ENCODE data around the gene MED20.

MED20 gene

DNA sequence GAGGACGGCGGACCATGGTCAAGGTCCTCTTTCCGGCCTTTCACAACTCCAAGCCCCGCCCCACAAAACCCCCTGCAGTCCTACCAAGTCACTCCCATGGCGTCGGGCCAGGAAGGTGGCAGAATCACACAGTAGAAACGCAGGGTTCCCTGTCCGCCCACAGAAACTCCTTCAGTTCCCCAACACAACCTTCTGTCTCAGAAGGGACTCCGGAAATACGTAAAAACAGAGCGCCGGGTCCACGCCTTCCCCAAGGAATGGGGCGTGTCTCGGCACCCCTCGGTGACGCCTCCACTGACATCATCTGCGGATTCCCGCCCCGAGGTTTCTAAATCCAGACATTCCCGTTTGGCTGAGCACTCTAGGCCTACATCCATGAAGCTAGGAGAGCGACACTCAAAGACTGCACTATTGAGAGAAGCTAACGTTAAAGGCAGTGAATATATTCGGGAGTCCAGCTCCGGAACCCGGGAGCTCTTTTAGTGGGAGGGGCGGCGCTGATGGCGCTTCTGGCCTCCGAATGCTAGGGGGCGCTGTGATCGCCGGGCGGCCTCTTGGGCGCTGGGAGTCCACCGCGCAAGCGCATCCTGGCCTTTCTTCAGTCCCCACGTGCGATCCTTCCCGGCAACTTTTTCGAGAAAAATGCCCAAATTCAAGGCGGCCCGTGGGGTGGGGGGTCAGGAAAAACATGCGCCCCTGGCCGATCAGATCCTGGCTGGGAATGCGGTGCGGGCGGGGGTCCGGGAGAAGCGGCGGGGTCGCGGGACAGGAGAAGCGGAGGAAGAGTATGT is at the start of gene MED20, which contains the start of gene BYSL:
MED20 (minus strand) TSS at position 219 of the 791 bp plus-strand sequence; CDS start at position 98, 121 bp downstream.
BYSL (plus strand) TSS at position 579 of the 791 bp plus-strand sequence; CDS start at position 643, 64 bp downstream.
- ATAC-seq (ENCODE audit: insufficient read depth, low read depth) (peak; percentile 84), DNase-seq (peak; percentile 93)
- Histone ChIP-seq H3K4me1 (ENCODE audit: insufficient read depth, low read length) (peaks cover 49% of the 10 kb centered on the region), H3K4me2 (ENCODE audit: insufficient read depth, low read length) (peak within 1 kb of the TSS; percentile 73), H2AFZ (ENCODE audit: low read depth, low read length) (peak within 1 kb of the TSS; percentile 94), H4K20me1 (ENCODE audit: insufficient read depth, low read length) (peaks cover 29% of the 10 kb centered on the region), H3K9ac (ENCODE audit: low read depth, low read length) (peak within 1 kb of the TSS; percentile 83), H3K4me3 (ENCODE audit: low read depth in 1 of 2, low read length in 2 of 2) (peak within 1 kb of the TSS; percentile 73 to 76), H3K36me3 (ENCODE audit: insufficient read depth, low read length) (peaks cover 37% of the 10 kb centered on the region), H3K9me3 (ENCODE audit: insufficient read depth, low read length, severe bottlenecking) (no peaks in the 10 kb centered on the region), H3K79me2 (ENCODE audit: insufficient read depth, low read length) (peaks cover 81% of the 10 kb centered on the region), H3K27ac (ENCODE audit: low read length) (peak within 1 kb of the TSS; percentile 96), H3K27me3 (ENCODE audit: insufficient read depth, low read length, poor library complexity) (no peaks in the 10 kb centered on the region)
- TF ChIP-seq EZH2 (IDR thresholded peaks at IDR 0.05; ENCODE audit: borderline replicate concordance, low read depth, low read length, severe bottlenecking), result no peak
- TF ChIP-seq, protein P1, sequence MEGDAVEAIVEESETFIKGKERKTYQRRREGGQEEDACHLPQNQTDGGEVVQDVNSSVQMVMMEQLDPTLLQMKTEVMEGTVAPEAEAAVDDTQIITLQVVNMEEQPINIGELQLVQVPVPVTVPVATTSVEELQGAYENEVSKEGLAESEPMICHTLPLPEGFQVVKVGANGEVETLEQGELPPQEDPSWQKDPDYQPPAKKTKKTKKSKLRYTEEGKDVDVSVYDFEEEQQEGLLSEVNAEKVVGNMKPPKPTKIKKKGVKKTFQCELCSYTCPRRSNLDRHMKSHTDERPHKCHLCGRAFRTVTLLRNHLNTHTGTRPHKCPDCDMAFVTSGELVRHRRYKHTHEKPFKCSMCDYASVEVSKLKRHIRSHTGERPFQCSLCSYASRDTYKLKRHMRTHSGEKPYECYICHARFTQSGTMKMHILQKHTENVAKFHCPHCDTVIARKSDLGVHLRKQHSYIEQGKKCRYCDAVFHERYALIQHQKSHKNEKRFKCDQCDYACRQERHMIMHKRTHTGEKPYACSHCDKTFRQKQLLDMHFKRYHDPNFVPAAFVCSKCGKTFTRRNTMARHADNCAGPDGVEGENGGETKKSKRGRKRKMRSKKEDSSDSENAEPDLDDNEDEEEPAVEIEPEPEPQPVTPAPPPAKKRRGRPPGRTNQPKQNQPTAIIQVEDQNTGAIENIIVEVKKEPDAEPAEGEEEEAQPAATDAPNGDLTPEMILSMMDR (IDR thresholded peaks at IDR 0.05; ENCODE audit: borderline replicate concordance, extremely low read depth, low read length, poor library complexity, severe bottlenecking), result peak; percentile 95

GRCh38 chr6:41970436-41970846 is 49.5 kb upstream of the MED20 start:
- H2AFZ ChIP-seq (ENCODE audit: low read depth, low read length), result peak overlapping the region; percentile 46
- DNase-seq, result no peak
- peaks cover 27% of the 10 kb centered on the region for H3K4me1 ChIP-seq (ENCODE audit: insufficient read depth, low read length)
- no peaks in the 10 kb centered on the region for H3K9me3 ChIP-seq (ENCODE audit: insufficient read depth, low read length, severe bottlenecking)
- H3K27ac ChIP-seq (ENCODE audit: low read length), result peak overlapping the region; percentile 67
- H3K36me3 ChIP-seq (ENCODE audit: insufficient read depth, low read length), result no peaks in the 10 kb centered on the region; the same call in 1 of the 2 replicates
- H3K79me2 ChIP-seq (ENCODE audit: insufficient read depth, low read length), result peaks cover 31% of the 10 kb centered on the region
- no peak overlapping the region for H3K4me3 ChIP-seq (ENCODE audit: low read depth in 1 of 2, low read length in 2 of 2)
- peak; percentile 65 for ATAC-seq (ENCODE audit: insufficient read depth, low read depth)
- TF ChIP-seq EZH2 (IDR thresholded peaks at IDR 0.05; ENCODE audit: borderline replicate concordance, low read depth, low read length, severe bottlenecking), result no peak
- TF ChIP-seq, protein P1 (IDR thresholded peaks at IDR 0.05; ENCODE audit: borderline replicate concordance, extremely low read depth, low read length, poor library complexity, severe bottlenecking), result no peak
- no peak overlapping the region for H3K4me2 ChIP-seq (ENCODE audit: insufficient read depth, low read length)
- H4K20me1 ChIP-seq (ENCODE audit: insufficient read depth, low read length), result no peaks in the 10 kb centered on the region
- no peaks in the 10 kb centered on the region for H3K27me3 ChIP-seq (ENCODE audit: insufficient read depth, low read length, poor library complexity)
- no peak overlapping the region for H3K9ac ChIP-seq (ENCODE audit: low read depth, low read length)

DNA sequence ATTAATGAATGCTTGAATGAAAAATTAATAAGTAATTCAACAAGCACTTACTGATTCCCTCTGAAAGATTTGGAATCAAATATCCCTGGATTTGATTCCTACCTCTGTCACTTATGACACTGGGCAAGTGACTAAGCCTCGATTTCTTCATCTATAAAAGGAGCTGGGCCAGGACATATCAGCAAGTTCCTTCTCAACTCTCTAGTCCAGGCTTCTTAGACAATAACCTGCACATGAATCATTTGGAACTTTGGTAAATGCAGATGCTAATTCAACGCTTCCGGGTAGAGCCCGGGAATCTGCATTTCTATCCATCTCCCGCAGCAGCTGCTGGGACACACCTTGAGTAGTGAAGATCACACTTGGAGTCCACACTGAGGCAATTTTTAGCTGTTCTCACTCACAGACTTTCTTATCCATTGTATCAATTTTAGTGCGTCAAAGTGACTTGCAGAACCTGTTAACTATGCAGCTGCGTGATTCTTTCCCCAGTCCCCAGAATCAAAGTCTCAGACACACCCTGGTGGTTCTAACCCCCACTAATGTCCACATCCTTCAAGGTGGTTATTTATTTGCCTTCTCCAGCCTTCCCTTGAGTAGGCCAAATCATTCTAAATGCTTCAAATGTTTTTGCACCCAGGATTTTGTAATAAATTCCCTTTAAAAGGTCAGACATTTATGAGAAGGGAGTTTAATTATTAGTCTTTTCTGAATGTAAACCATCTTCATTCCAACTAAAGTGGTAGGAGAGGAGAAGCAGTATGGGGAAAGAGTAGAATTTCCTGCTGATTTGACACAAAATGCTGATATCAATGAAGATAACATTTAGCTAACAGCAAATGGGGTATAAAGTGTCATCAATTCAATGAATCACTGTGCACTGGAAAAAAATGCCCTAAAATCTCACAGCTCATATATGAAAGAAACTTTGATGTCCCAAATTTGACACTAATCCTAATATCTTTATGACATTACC is 46.7 kb upstream of the MED20 start:
- Histone ChIP-seq H3K4me2 (ENCODE audit: insufficient read depth, low read length) (no peak overlapping the region), H2AFZ (ENCODE audit: low read depth, low read length) (no peak overlapping the region), H3K9ac (ENCODE audit: low read depth, low read length) (no peak overlapping the region), H3K79me2 (ENCODE audit: insufficient read depth, low read length) (peaks cover 15% of the 10 kb centered on the region), H3K27ac (ENCODE audit: low read length) (no peak overlapping the region), H3K36me3 (ENCODE audit: insufficient read depth, low read length) (peaks cover 5% of the 10 kb centered on the region; the same call in 1 of the 2 replicates), H3K9me3 (ENCODE audit: insufficient read depth, low read length, severe bottlenecking) (no peaks in the 10 kb centered on the region), H3K27me3 (ENCODE audit: insufficient read depth, low read length, poor library complexity) (no peaks in the 10 kb centered on the region), H3K4me3 (ENCODE audit: low read depth in 1 of 2, low read length in 2 of 2) (no peak overlapping the region), H3K4me1 (ENCODE audit: insufficient read depth, low read length) (peaks cover 15% of the 10 kb centered on the region), H4K20me1 (ENCODE audit: insufficient read depth, low read length) (no peaks in the 10 kb centered on the region)
- ATAC-seq (ENCODE audit: insufficient read depth, low read depth) (no peak), DNase-seq (no peak)
- no peak for TF ChIP-seq EZH2 (IDR thresholded peaks at IDR 0.05; ENCODE audit: borderline replicate concordance, low read depth, low read length, severe bottlenecking)
- TF ChIP-seq, protein P1 (IDR thresholded peaks at IDR 0.05; ENCODE audit: borderline replicate concordance, extremely low read depth, low read length, poor library complexity, severe bottlenecking), result no peak
